NCI-H748 treated with DMSO at 0.1 percent for 48 hours (cell line): ENCODE measurements around the gene WDR41.
A peak's percentile ranks its signal among the peaks of the same experiment; 100 is the strongest.

Experiments used
- DNase-seq: peaks from one replicate; lab custom pipeline; 2025; lab: John Stamatoyannopoulos, UW

Gene WDR41

GRCh38 chr5:77444356-77444755, 47.8 kb downstream of the WDR41 start:
- no peak for DNase-seq

DNA sequence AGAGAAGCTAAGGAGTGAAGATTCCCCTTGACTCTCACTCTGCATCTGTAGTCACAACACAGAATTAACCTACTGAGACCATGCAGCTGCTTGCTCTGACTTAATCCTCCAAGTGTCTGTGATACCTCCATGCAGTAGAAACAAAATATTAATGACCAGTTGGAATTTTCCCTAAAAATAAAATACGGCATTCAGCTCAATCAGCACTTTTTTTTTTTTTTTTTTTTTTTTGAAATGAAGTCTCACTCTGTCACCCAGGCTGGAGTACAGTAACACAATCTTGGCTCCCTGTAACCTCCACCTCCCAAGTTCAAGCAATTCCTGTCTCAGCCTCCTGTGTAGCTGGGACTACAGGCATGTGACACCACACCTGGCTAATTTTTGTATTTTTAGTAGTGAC, 48.4 kb downstream of the WDR41 start:
- DNase-seq, result no peak

- no peak for DNase-seq
These were observed 54.0 kb downstream of the WDR41 start for GRCh38 chr5:77438071-77438470.

- DNase-seq, result peak; percentile 15
These were observed 54.9 kb downstream of the WDR41 start for GRCh38 chr5:77437194-77437593.

GRCh38 chr5:77431719-77432118, 60.4 kb downstream of the WDR41 start:
- no peak for DNase-seq

DNA sequence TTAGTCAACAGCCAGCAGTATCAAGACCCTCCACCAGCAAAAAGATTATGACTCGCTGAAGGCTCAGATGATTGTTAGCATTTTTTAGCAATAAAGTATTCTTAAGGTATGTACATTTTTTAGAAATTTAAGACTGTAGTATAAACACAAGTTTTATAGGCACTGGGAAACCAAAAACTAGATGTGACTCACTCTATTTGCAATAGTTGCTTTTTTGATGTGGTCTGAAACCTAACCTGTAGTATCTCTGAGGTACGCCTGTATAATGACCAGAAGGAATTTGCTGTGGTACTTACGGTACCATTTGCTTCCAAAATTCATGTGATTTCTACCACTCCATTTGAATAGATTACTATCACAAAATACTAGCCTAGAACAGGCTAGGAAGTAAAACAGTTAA, 60.8 kb downstream of the WDR41 start:
- no peak for DNase-seq

DNA sequence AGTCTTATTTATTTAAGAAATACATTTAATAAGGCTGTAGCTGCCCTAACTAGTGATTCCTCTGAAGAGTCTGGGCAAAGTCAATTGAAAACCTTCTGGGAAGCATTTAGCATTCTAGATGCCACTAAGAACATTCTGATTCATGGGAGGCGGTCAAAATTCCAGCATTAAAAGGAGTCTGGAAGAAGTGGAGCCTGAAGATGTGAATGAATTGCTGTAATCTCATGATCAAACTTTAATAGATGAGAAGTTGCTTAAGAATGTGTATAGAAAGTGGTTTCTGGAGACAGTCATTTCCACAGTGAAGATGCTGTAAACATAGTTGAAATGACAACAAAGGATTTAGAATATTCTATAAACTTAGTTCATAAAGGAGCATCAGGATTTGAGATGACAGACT, 61.4 kb downstream of the WDR41 start:
- no peak for DNase-seq

- no peak for DNase-seq
These were observed 63.6 kb downstream of the WDR41 start for GRCh38 chr5:77428526-77428925.

DNA sequence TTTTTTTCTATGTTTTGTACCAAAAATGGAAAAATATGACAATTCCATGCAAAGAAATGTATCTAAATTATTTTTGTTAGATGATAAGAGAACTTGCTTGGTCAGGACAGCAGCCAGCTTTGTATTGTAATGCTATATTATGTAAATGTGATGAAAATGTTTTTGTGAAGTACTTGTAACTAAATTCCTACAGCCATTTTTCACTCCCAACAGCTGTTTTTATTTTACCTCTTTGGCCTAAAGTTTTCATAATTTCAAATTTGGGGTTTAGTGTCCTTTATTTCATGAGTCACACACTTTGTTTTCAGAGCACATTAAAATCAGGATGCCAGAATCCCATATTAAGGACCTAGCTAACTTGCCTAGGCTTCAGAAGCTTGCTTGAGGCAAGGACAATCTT, 64.1 kb downstream of the WDR41 start:
- no peak for DNase-seq

- no peak for DNase-seq
These were observed 65.4 kb downstream of the WDR41 start for GRCh38 chr5:77426670-77427069.

DNA sequence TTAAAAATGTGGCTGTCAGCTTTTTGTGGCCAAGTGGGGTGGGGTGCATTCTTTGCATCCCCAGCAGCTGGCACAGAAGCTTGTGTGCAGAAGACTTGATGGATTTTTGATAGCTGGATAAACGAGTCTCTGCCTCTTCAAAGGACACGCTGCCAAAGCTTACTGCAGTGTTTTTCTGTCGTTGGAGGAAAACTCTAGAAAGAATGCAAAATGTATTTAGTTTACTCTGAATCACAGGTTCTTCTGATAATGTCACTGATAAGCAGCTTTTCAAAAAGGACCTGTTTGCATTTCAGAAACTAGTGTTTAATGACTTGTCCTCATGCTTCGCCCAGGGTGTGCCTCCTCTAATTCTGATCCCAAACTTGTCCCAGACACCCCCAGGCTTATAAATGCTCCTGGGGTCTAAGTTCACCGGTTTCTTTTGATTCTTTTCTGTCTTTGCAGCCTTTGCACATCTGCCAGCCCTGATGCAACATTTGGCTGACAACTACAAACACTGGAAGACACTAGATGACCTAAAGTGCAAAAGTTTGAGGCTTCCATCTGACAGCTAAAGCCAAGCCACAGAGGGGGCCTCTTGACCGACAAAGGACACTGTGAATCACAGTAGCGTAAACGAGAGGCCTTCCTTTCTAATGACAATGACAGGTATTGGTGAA, 66.0 kb downstream of the WDR41 start:
- DNase-seq, result no peak

GRCh38 chr5:77425420-77425819, 66.7 kb downstream of the WDR41 start:
- no peak for DNase-seq

- no peak for DNase-seq
These were observed 67.2 kb downstream of the WDR41 start for GRCh38 chr5:77424921-77425320.

GRCh38 chr5:77423022-77423750, 68.9 kb downstream of the WDR41 start:
- DNase-seq, result no peak

DNA sequence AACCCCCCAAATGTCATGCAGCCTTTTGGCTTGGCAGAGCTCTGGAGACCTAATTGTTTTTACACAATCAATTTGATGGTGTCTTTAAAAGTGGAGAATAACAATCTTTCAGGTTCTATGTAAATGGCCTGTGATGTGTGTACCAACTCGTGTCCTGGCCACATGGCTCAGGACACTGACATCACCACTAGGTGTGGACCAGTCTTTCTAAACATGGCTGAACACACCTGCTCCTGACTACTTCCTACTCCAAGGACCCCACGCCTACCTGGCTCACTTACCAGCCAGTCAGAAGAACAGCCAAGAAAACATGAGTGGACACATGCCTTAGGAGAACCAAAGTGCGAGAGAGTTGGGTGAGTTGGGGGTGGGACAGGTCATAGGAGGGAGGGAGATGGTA, 71.2 kb downstream of the WDR41 start:
- DNase-seq, result no peak

- DNase-seq, result no peak
These were observed 72.2 kb downstream of the WDR41 start for GRCh38 chr5:77419644-77420582.

- DNase-seq, result no peak
These were observed 73.2 kb downstream of the WDR41 start for GRCh38 chr5:77418601-77419581.

DNA sequence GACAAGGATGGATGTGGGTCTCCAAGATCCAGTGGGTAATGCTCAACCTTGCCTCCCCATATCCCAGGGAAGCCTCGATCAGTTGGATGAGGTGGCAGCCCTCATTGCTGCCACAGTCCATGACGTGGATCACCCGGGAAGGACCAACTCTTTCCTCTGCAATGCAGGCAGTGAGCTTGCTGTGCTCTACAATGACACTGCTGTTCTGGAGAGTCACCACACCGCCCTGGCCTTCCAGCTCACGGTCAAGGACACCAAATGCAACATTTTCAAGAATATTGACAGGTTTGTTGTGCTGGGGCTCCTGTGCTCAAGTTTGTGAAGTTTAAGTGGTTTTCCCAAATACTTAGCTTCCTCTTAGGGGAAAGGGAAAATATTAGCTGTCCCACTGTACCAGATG, 74.0 kb downstream of the WDR41 start:
- DNase-seq, result no peak

- no peak for DNase-seq
These were observed 79.1 kb downstream of the WDR41 start for GRCh38 chr5:77413049-77413448.

GRCh38 chr5:77409870-77410621, 82.1 kb downstream of the WDR41 start:
- DNase-seq, result no peak

DNA sequence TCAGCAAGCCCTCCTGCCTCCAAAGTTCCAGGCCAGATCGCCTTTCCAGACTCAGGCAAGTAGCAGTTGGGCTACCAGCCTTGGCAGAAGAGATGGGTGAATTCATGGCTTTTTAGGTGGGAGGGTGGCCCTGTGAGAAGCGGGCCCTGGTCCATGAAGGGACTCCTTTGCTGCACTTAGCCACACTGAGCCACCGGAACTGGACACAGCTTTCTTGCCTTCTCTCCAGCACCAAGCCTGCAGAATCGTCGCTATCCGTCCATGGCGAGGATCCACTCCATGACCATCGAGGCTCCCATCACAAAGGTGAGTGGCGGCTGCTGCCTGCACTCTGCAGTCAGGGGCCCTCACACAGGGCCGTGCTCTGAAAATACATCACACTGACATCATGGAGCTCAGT, 85.0 kb downstream of the WDR41 start:
- no peak for DNase-seq
